Measurements from ENCODE around the gene RPA3.

GRCh38 chr7:7613210-7613609, 105.2 kb downstream of the RPA3 start:
- TF ChIP-seq EZH2 (IDR thresholded peaks at IDR 0.05; ENCODE audit: borderline replicate concordance, low read depth, low read length, severe bottlenecking), result no peak
- TF ChIP-seq, protein P1, sequence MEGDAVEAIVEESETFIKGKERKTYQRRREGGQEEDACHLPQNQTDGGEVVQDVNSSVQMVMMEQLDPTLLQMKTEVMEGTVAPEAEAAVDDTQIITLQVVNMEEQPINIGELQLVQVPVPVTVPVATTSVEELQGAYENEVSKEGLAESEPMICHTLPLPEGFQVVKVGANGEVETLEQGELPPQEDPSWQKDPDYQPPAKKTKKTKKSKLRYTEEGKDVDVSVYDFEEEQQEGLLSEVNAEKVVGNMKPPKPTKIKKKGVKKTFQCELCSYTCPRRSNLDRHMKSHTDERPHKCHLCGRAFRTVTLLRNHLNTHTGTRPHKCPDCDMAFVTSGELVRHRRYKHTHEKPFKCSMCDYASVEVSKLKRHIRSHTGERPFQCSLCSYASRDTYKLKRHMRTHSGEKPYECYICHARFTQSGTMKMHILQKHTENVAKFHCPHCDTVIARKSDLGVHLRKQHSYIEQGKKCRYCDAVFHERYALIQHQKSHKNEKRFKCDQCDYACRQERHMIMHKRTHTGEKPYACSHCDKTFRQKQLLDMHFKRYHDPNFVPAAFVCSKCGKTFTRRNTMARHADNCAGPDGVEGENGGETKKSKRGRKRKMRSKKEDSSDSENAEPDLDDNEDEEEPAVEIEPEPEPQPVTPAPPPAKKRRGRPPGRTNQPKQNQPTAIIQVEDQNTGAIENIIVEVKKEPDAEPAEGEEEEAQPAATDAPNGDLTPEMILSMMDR (IDR thresholded peaks at IDR 0.05; ENCODE audit: borderline replicate concordance, extremely low read depth, low read length, poor library complexity, severe bottlenecking), result no peak
